H1 (cell line): ENCODE measurements around the gene CALML5. TPM values are rescaled to one million over a fixed set of nuclear protein-coding genes. Genes with fewer than 3 reads are reported as not detected.

ENCODE experiments used
- CTCF ChIA-PET: fragments of 300-600 bp; sonication (Branson Sonifier 250); formaldehyde crosslinking; loops from one replicate; lab custom pipeline; 2021; ENCODE audit not compliant: partially characterized antibody; lab: Charles Lee
- POLR2A ChIA-PET: fragments of 300-600 bp; sonication (Branson Sonifier 250); formaldehyde crosslinking; loops from one replicate; lab custom pipeline; 2021; ENCODE audit warnings: inconsistent platforms; ENCODE audit not compliant: partially characterized antibody; lab: Charles Lee
- DNase-seq, 2 experiments: peaks; one replicate each; pipeline versions ENCODE4 v3.0.0 to v3.0.0-alpha.2; 2010 to 2022; ENCODE audit warnings: low spot score in 2 of 2, low read depth in 1 of 2, mixed read lengths in 1 of 2
- FAIRE-seq: peaks from 2 replicates; lab custom pipeline; 2011; peaks lifted over from hg19 to GRCh38; lab: Jason Lieb, UNC
- H2AFZ ChIP-seq: 2 replicates; pipeline ENCODE4 v1.8.1; 2012; ENCODE audit warnings: low read length, inconsistent platforms
- H2AK5ac ChIP-seq: 2 replicates; pipeline ENCODE4 v1.6.1; 2013; ENCODE audit warnings: low read depth, low read length
- H2BK120ac ChIP-seq: replicated peaks from 2 replicates; pipeline ENCODE3; 2013; ENCODE audit warnings: low read depth, low read length, inconsistent platforms
- H2BK12ac ChIP-seq: 2 replicates; pipeline ENCODE4 v1.6.1; 2013; ENCODE audit warnings: low read depth, low read length
- H2BK15ac ChIP-seq: 2 replicates; pipeline ENCODE4 v1.6.1; 2013; ENCODE audit warnings: low read length
- H2BK20ac ChIP-seq: 2 replicates; pipeline ENCODE4 v1.6.1; 2013; ENCODE audit warnings: low read length
- H2BK5ac ChIP-seq: 2 replicates; pipeline ENCODE4 v1.6.1; 2013; ENCODE audit warnings: low read depth, low read length
- H3K14ac ChIP-seq: 2 replicates; pipeline ENCODE4 v1.6.1; 2013; ENCODE audit warnings: inconsistent platforms; ENCODE audit not compliant: insufficient read length
- H3K18ac ChIP-seq: 2 replicates; pipeline ENCODE4 v1.6.1; 2013; ENCODE audit warnings: low read length; ENCODE audit errors: extremely low read depth
- H3K23ac ChIP-seq: 2 replicates; pipeline ENCODE4 v1.6.1; 2013; ENCODE audit warnings: inconsistent platforms; ENCODE audit not compliant: insufficient read length
- H3K23me2 ChIP-seq: 2 replicates; pipeline ENCODE4 v1.6.1; 2013; ENCODE audit warnings: low read depth, low read length
- H3K27ac ChIP-seq: 2 replicates; pipeline ENCODE4 v1.6.1; 2011; ENCODE audit warnings: low read depth, low read length, inconsistent platforms
- H3K27me3 ChIP-seq, 4 experiments: replicated peaks in 1 of 4; 1 replicate in 1 of 4; 2 replicates in 3 of 4; pipeline versions ENCODE4 v1.6.1 to v1.8.1; 2011 to 2013; ENCODE audit warnings: low read length in 3 of 4, mild to moderate bottlenecking in 3 of 4, inconsistent platforms in 2 of 4, mixed read lengths in 2 of 4, moderate library complexity in 1 of 4; ENCODE audit not compliant: control insufficient read depth in 3 of 4, insufficient read depth in 3 of 4; ENCODE audit errors: extremely low read depth in 1 of 4
- H3K36me3 ChIP-seq, 4 experiments: 2 replicates each; pipeline versions ENCODE4 v1.6.1 to v1.8.1; 2011 to 2013; ENCODE audit warnings: mild to moderate bottlenecking in 4 of 4, low read length in 3 of 4, moderate library complexity in 2 of 4, control low read depth in 1 of 4, inconsistent platforms in 1 of 4; ENCODE audit not compliant: insufficient read depth in 4 of 4, control insufficient read depth in 2 of 4
- H3K4ac ChIP-seq: replicated peaks from 2 replicates; pipeline ENCODE3; 2013; ENCODE audit warnings: low read length, low read depth, mixed read lengths, inconsistent platforms; ENCODE audit not compliant: insufficient read length
- H3K4me1 ChIP-seq, 4 experiments: replicated peaks in 1 of 4; 1 replicate in 1 of 4; 2 replicates in 3 of 4; pipeline versions ENCODE4 v1.6.1 to v1.8.1; 2011 to 2013; ENCODE audit warnings: low read length in 3 of 4, inconsistent platforms in 2 of 4, mixed read lengths in 1 of 4; ENCODE audit not compliant: insufficient read depth in 4 of 4, control insufficient read depth in 3 of 4
- H3K4me2 ChIP-seq, 2 experiments: 2 replicates each; pipeline versions ENCODE4 v1.6.1 to v1.8.1; 2011 to 2013; ENCODE audit warnings: low read depth in 2 of 2, low read length in 2 of 2, control low read depth in 1 of 2, inconsistent platforms in 1 of 2, mild to moderate bottlenecking in 1 of 2; ENCODE audit not compliant: insufficient read depth in 1 of 2
- H3K4me3 ChIP-seq, 4 experiments: fragments of 200-600, 300-600 bp in 1 of 4; sonication (generic), shearing (Covaris generic), sonication (Bioruptor Twin) in 1 of 4; 2 replicates each; pipeline versions ENCODE4 v1.5.1 to v1.8.1; 2011 to 2016; ENCODE audit warnings: low read length in 4 of 4, low read depth in 3 of 4, control low read depth in 2 of 4, inconsistent platforms in 2 of 4, mild to moderate bottlenecking in 2 of 4, mixed read lengths in 1 of 4, moderate library complexity in 1 of 4; ENCODE audit not compliant: insufficient read depth in 2 of 4; ENCODE audit errors: extremely low read depth in 1 of 4
- H3K56ac ChIP-seq: replicated peaks from 2 replicates; pipeline ENCODE3; 2013; ENCODE audit warnings: low read depth, mild to moderate bottlenecking, mixed read lengths, low read length, inconsistent platforms; ENCODE audit not compliant: insufficient read length
- H3K79me1 ChIP-seq: 2 replicates; pipeline ENCODE4 v1.6.1; 2013; ENCODE audit warnings: low read depth, low read length, control low read depth
- H3K79me2 ChIP-seq, 2 experiments: 2 replicates each; pipeline versions ENCODE4 v1.6.1 to v1.8.1; 2012 to 2013; ENCODE audit warnings: low read length in 2 of 2, mild to moderate bottlenecking in 2 of 2, inconsistent platforms in 1 of 2; ENCODE audit not compliant: insufficient read depth in 2 of 2, control insufficient read depth in 1 of 2
- H3K9ac ChIP-seq, 4 experiments: replicated peaks in 1 of 4; 1 replicate in 1 of 4; 2 replicates in 3 of 4; pipeline versions ENCODE4 v1.6.1 to v1.8.1; 2011 to 2013; ENCODE audit warnings: low read depth in 3 of 4, low read length in 3 of 4, control low read depth in 2 of 4, mild to moderate bottlenecking in 2 of 4, moderate library complexity in 2 of 4, inconsistent platforms in 1 of 4; ENCODE audit errors: extremely low read depth in 1 of 4
- H3K9me3 ChIP-seq, 2 experiments: 2 replicates each; pipeline versions ENCODE4 v1.6.1 to v1.8.1; 2012 to 2013; ENCODE audit warnings: mild to moderate bottlenecking in 2 of 2, moderate library complexity in 2 of 2, control low read depth in 1 of 2, inconsistent platforms in 1 of 2, low read depth in 1 of 2, low read length in 1 of 2, mixed read lengths in 1 of 2; ENCODE audit not compliant: insufficient read depth in 2 of 2
- H4K20me1 ChIP-seq, 2 experiments: replicated peaks in 1 of 2; 2 replicates each; pipeline versions ENCODE3 to v1.8.1; 2011 to 2013; ENCODE audit warnings: inconsistent platforms in 2 of 2, low read length in 2 of 2, mild to moderate bottlenecking in 1 of 2; ENCODE audit not compliant: insufficient read depth in 2 of 2, control insufficient read depth in 1 of 2
- H4K5ac ChIP-seq: 2 replicates; pipeline ENCODE4 v1.6.1; 2013; ENCODE audit warnings: low read length, low read depth, mixed read lengths, inconsistent platforms; ENCODE audit not compliant: insufficient read length
- H4K8ac ChIP-seq: 2 replicates; pipeline ENCODE4 v1.8.0; 2013; ENCODE audit warnings: mild to moderate bottlenecking, moderate library complexity, low read length, inconsistent platforms; ENCODE audit not compliant: insufficient read depth; ENCODE audit errors: extremely low read depth
- H4K91ac ChIP-seq: replicated peaks from 2 replicates; pipeline ENCODE3; 2013; ENCODE audit warnings: low read length, mixed read lengths, inconsistent platforms; ENCODE audit not compliant: insufficient read length
- ATF2 ChIP-seq: IDR thresholded peaks from 2 replicates; pipeline ENCODE4 v1.6.1; 2012; ENCODE audit warnings: low read length, inconsistent platforms
- CTCF ChIP-seq, 3 experiments: IDR thresholded peaks; 1 replicate in 2 of 3; 2 replicates in 1 of 3; pipeline versions ENCODE4 v1.5.1 to v1.6.1; 2011; ENCODE audit warnings: low read length in 3 of 3, mild to moderate bottlenecking in 3 of 3, inconsistent platforms in 2 of 3, low read depth in 1 of 3, moderate library complexity in 1 of 3; ENCODE audit not compliant: insufficient read depth in 1 of 3; ENCODE audit errors: control extremely low read depth in 1 of 3
- KDM5A ChIP-seq: fragments of 200-600 bp; IDR thresholded peaks from 2 replicates; pipeline ENCODE4 v1.7.1; 2012; ENCODE audit warnings: mild to moderate bottlenecking, low read length, inconsistent platforms, mixed read lengths
- MAFK ChIP-seq: IDR thresholded peaks from 2 replicates; pipeline ENCODE4 v1.6.1; 2012; ENCODE audit warnings: low read depth, mild to moderate bottlenecking, improper control_type of control experiment, low read length
- MAX ChIP-seq: IDR thresholded peaks from 2 replicates; pipeline ENCODE4 v1.6.1; 2012; ENCODE audit warnings: inconsistent platforms
- RAD21 ChIP-seq, 2 experiments: IDR thresholded peaks in 1 of 2; conservative IDR thresholded peaks in 1 of 2; 2 replicates each; pipeline ENCODE4 v1.6.1; 2011; ENCODE audit warnings: low read depth in 2 of 2, low read length in 2 of 2, improper control_type of control experiment in 1 of 2, inconsistent platforms in 1 of 2, mild to moderate bottlenecking in 1 of 2, moderate library complexity in 1 of 2
- SIN3A ChIP-seq, 2 experiments: IDR thresholded peaks in 1 of 2; conservative IDR thresholded peaks in 1 of 2; 2 replicates each; pipeline ENCODE4 v1.6.1; 2011 to 2012; ENCODE audit warnings: low read length in 2 of 2, improper control_type of control experiment in 1 of 2, low read depth in 1 of 2, mild to moderate bottlenecking in 1 of 2
- SRF ChIP-seq: IDR thresholded peaks from 2 replicates; pipeline ENCODE4 v1.6.1; 2011; ENCODE audit warnings: mild to moderate bottlenecking, low read depth, low read length, moderate library complexity
- WGBS, 2 experiments: shearing (Covaris generic) in 1 of 2; methylation state at CpG; one replicate each; pipeline versions ENCODE4 v1.1.6 to v1.1.7; 2013 to 2015; ENCODE audit warnings: low lambda C conversion rate in 2 of 2, mixed read lengths in 2 of 2, inconsistent platforms in 1 of 2, low coverage in 1 of 2, missing lambda C conversion rate in 1 of 2; ENCODE audit not compliant: insufficient replicate concordance in 2 of 2, insufficient coverage in 1 of 2, insufficient read length in 1 of 2; ENCODE audit errors: extremely low coverage in 1 of 2, missing lambda C conversion rate in 1 of 2; 5-methylcytosine and 5-hydroxymethylcytosine counted together
- polyA plus RNA-seq, 7 experiments: library from polyadenylated mRNA; depleted of rRNA in 3 of 7; stranded (reverse) in 5 of 7; unstranded in 2 of 7; fragments of >200 nt in 5 of 7; fragments of 200-250 nt in 2 of 7; gene quantifications; 1 replicate in 5 of 7; 2 replicates in 1 of 7; 4 replicates in 1 of 7; pipeline versions ENCODE4 v1.2.1 to v1.2.3, GENCODE V29; 2011 to 2013; ENCODE audit warnings: missing spikeins in 2 of 7, mixed read lengths in 2 of 7
- total RNA-seq: library from RNA; stranded (reverse); fragmentation: NEBNext Ultra II Directional; extraction: Animal tissue kit (Norgen Biotek cat#: 25700); gene quantifications from 2 replicates; pipeline ENCODE4 v1.2.1, GENCODE V29; 2021

CALML5 gene
- total and polyA plus RNA-seq, 2 of the 8 experiments (the other 6 are each of a cell fraction or from before 2014, with no cell fraction given) = not detected

GRCh38 chr10:5508161-5508604, 8.8 kb upstream of the CALML5 start:
- ChIA-PET POLR2A (interaction anchor here (1.2 kb wide), 1 partner anchor 31 kb away, joined by 3 read pairs; no protein-coding TSS in a partner anchor), CTCF (interaction anchor here (0.8 to 1.2 kb wide), 2 partner anchors 14 to 58 kb away, joined by 3 read pairs; no protein-coding TSS in a partner anchor)
- Histone ChIP-seq H3K27me3 (no peaks in the 10 kb centered on the region), H3K9ac (no peak overlapping the region), H2BK20ac (no peak overlapping the region), H4K8ac (no peak overlapping the region), H3K23ac (no peak overlapping the region), H3K56ac (no peak overlapping the region), H3K14ac (no peak overlapping the region), H3K79me1 (no peaks in the 10 kb centered on the region), H3K4me3 (no peak overlapping the region), H2BK12ac (no peak overlapping the region), H3K4ac (no peak overlapping the region), H4K91ac (no peak overlapping the region), H3K36me3 (no peaks in the 10 kb centered on the region), H3K9me3 (no peaks in the 10 kb centered on the region), H3K23me2 (no peaks in the 10 kb centered on the region; the same call in 1 of the 2 replicates), H2BK15ac (no peak overlapping the region), H2AK5ac (no peak overlapping the region), H4K20me1 (no peaks in the 10 kb centered on the region), H3K4me1 (no peaks in the 10 kb centered on the region; a peak in 1 of 7 replicates), H2BK5ac (no peak overlapping the region), H3K79me2 (no peaks in the 10 kb centered on the region), H4K5ac (no peak overlapping the region), H3K18ac (no peak overlapping the region), H3K4me2 (no peak overlapping the region), H2BK120ac (no peak overlapping the region), H3K27ac (no peak overlapping the region), H2AFZ (no peak overlapping the region)
- no peak for DNase-seq
- 94% methylated on average over 18 of the region's 18 CpGs; no CpG with 5 or more reads in 1 of the 2 experiments for WGBS, 2 experiments
- FAIRE-seq = no peak
- TF ChIP-seq SIN3A (conservative IDR thresholded peaks at IDR 0.05 in 1 of 2, IDR thresholded peaks at IDR 0.05 in 1 of 2; ENCODE audit: low read depth in 1 of 2, low read length in 2 of 2) (no peak), MAX (no peak), RAD21 (IDR thresholded peaks at IDR 0.05 in 1 of 2, conservative IDR thresholded peaks at IDR 0.05 in 1 of 2; ENCODE audit: low read depth in 2 of 2, low read length in 2 of 2) (no peak), MAFK (no peak), SRF (no peak), CTCF (IDR thresholded peaks at IDR 0.05; ENCODE audit: control extremely low read depth in 1 of 3, insufficient read depth in 1 of 3, low read depth in 1 of 3, low read length in 3 of 3) (no peak), KDM5A (no peak), ATF2 (no peak)
